ENCODE data around the gene DYNLT5. TPM values are rescaled to one million over a fixed set of nuclear protein-coding genes. Genes with fewer than 3 reads are reported as not detected.

DYNLT5 gene
- total RNA-seq, 3 donors from 2014 or later = 0.32 to 1.0 (median 0.33) TPM

DNA sequence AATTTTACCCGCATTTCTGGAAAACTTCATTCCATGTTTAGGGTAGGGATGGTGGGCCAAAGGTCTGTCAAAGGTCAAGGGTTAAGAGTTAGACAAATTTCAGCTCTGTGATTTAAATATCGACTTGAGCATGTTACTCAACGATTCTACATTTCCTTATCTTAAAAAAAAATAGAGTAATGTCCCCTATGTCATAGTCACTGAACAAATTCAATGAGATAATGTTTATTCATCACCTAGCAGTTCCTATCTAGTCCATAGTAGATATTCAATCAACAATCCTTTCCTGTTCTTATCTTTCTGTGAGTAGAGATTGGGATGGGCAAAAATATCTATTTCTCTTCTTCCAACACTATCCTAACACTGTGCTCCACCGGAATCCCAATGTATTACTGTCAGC, 1.1 kb upstream of the DYNLT5 start:
- peaks cover 0 to 10% of the 10 kb centered on the region in 2 donors for H3K27me3 ChIP-seq
- TF ChIP-seq, protein P1, sequence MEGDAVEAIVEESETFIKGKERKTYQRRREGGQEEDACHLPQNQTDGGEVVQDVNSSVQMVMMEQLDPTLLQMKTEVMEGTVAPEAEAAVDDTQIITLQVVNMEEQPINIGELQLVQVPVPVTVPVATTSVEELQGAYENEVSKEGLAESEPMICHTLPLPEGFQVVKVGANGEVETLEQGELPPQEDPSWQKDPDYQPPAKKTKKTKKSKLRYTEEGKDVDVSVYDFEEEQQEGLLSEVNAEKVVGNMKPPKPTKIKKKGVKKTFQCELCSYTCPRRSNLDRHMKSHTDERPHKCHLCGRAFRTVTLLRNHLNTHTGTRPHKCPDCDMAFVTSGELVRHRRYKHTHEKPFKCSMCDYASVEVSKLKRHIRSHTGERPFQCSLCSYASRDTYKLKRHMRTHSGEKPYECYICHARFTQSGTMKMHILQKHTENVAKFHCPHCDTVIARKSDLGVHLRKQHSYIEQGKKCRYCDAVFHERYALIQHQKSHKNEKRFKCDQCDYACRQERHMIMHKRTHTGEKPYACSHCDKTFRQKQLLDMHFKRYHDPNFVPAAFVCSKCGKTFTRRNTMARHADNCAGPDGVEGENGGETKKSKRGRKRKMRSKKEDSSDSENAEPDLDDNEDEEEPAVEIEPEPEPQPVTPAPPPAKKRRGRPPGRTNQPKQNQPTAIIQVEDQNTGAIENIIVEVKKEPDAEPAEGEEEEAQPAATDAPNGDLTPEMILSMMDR (IDR thresholded peaks at IDR 0.05) = no peak
- TF ChIP-seq POLR2AphosphoS5 (IDR thresholded peaks at IDR 0.05) (no peak), POLR2A (IDR thresholded peaks at IDR 0.05) (no peak)
- DNase-seq (ENCODE audit: low spot score in 2 of 2) = no peak
- no peak overlapping the region for H3K27ac ChIP-seq
- no peaks in the 10 kb centered on the region for H3K36me3 ChIP-seq
- no peak overlapping the region for H3K4me3 ChIP-seq
- no peaks in the 10 kb centered on the region for H3K9me3 ChIP-seq
- intact Hi-C loops (cut with DNase I; ENCODE audit: low total_unique reads) = no loop called here
- no peaks in the 10 kb centered on the region for H3K4me1 ChIP-seq

GRCh38 chr1:66752671-66753371, 562 bp downstream of the DYNLT5 start:
- no peaks in the 10 kb centered on the region for H3K36me3 ChIP-seq
- H3K27me3 ChIP-seq = peaks cover 0 to 10% of the 10 kb centered on the region in 2 donors
- TF ChIP-seq, protein P1 (IDR thresholded peaks at IDR 0.05) = no peak
- TF ChIP-seq POLR2AphosphoS5 (IDR thresholded peaks at IDR 0.05) (no peak), POLR2A (IDR thresholded peaks at IDR 0.05) (no peak)
- H3K9me3 ChIP-seq = no peaks in the 10 kb centered on the region
- DNase-seq (ENCODE audit: low spot score in 2 of 2) = no peak
- peak overlapping the region; percentile 37 to 65 (median 41) for H3K4me3 ChIP-seq
- H3K27ac ChIP-seq = no peak overlapping the region
- intact Hi-C loops (cut with DNase I; ENCODE audit: low total_unique reads) = no loop called here
- no peaks in the 10 kb centered on the region for H3K4me1 ChIP-seq

DNA sequence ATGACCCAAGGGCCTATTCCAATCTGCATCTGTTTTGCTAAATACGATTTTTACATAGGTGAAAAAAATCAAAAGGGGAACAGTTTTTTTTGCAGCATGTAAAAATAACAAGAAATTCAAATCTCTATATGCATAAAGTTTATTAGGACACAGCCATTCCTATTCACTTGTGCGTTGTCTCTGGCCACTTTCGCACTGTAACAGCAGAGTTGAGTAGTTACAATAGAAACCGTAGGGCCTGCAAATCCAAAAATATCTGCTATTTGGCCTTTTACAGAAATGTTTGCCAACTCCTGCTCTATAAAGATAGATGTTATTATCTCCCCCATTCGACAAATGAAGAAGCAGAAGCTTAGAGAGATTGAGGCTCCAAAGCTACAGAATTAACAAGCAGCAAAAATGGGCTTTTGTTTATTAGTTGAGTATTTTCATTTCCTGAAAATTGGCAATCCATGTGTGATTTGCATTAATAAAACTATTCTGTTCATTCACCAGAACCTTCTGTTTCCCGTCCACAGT, 5.5 kb downstream of the DYNLT5 start:
- Histone ChIP-seq H3K27me3 (peaks cover 0 to 4% of the 10 kb centered on the region in 2 donors), H3K4me3 (no peak overlapping the region), H3K36me3 (no peaks in the 10 kb centered on the region), H3K27ac (no peak overlapping the region), H3K9me3 (no peaks in the 10 kb centered on the region), H3K4me1 (no peaks in the 10 kb centered on the region)
- intact Hi-C loops (cut with DNase I; ENCODE audit: low total_unique reads) = no loop called here
- TF ChIP-seq POLR2A (IDR thresholded peaks at IDR 0.05) = no peak
- TF ChIP-seq, protein P1 (IDR thresholded peaks at IDR 0.05) = no peak
- no peak for DNase-seq (ENCODE audit: low spot score in 2 of 2)

- no peaks in the 10 kb centered on the region for H3K36me3 ChIP-seq
- no peaks in the 10 kb centered on the region for H3K27me3 ChIP-seq
- TF ChIP-seq POLR2A (IDR thresholded peaks at IDR 0.05) (no peak), POLR2AphosphoS5 (IDR thresholded peaks at IDR 0.05) (no peak)
- TF ChIP-seq, protein P1 (IDR thresholded peaks at IDR 0.05) = no peak
- intact Hi-C loops (cut with DNase I; ENCODE audit: low total_unique reads) = no loop called here
- no peaks in the 10 kb centered on the region for H3K4me1 ChIP-seq
- H3K27ac ChIP-seq = no peak overlapping the region
- no peaks in the 10 kb centered on the region for H3K9me3 ChIP-seq
- no peak for DNase-seq (ENCODE audit: low spot score in 2 of 2)
- H3K4me3 ChIP-seq = no peak overlapping the region
These were observed 6.0 kb downstream of the DYNLT5 start for GRCh38 chr1:66758241-66758755.

DNA sequence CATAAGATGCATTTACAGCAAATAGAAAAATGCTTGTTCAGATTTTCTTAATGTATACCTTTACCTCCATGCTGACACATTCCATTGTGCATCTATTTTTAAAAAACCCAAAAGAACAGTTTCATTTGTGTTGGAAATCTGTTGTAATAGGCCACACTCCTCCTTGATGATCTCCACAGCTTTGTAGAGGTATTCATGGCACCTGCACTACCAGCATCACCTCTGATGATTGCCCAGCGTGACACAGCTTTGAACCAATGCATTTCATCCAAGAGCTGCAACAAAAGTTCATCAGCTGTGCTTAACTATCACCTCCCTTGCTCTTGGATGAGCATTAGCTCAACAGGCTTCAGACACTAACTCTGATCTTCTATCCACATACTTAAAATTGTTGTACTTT, 8.2 kb downstream of the DYNLT5 start:
- no peak for DNase-seq (ENCODE audit: low spot score in 2 of 2)
- no peaks in the 10 kb centered on the region for H3K4me1 ChIP-seq
- H3K4me3 ChIP-seq = no peak overlapping the region
- H3K27ac ChIP-seq = no peak overlapping the region
- H3K27me3 ChIP-seq = no peaks in the 10 kb centered on the region
- TF ChIP-seq POLR2AphosphoS5 (IDR thresholded peaks at IDR 0.05) (no peak), POLR2A (IDR thresholded peaks at IDR 0.05) (no peak)
- TF ChIP-seq, protein P1 (IDR thresholded peaks at IDR 0.05) = no peak
- intact Hi-C loops (cut with DNase I; ENCODE audit: low total_unique reads) = no loop called here
- H3K9me3 ChIP-seq = no peaks in the 10 kb centered on the region
- H3K36me3 ChIP-seq = no peaks in the 10 kb centered on the region

Measured in breast epithelium (tissue), 4 donors.